Activated gamma-delta T cell treated with Interleukin-2 at 50 U/mL for 16 hours (primary cell): ENCODE results near the gene ZDHHC5.
"Not testable (repeated sequence)": the region's sequence is repeated elsewhere in the genome, so short reads cannot be mapped to it uniquely, and the experiment has no call there.

ENCODE experiments used
- DNase-seq: peaks from one replicate; pipeline ENCODE4 v3.0.0-alpha.2; 2020

The ZDHHC5 gene

GRCh38 chr11:57668434-57668782 is 494 bp downstream of the ZDHHC5 start:
- DNase-seq, result no peak

- DNase-seq, result no peak
These were observed 6.3 kb downstream of the ZDHHC5 start for GRCh38 chr11:57674251-57674650.

- no peak for DNase-seq
These were observed 7.4 kb downstream of the ZDHHC5 start for GRCh38 chr11:57675176-57675941.

GRCh38 chr11:57679396-57679795 is 11.5 kb downstream of the ZDHHC5 start:
- no peak for DNase-seq

- no peak for DNase-seq
These were observed 12.6 kb downstream of the ZDHHC5 start for GRCh38 chr11:57680552-57680874.

GRCh38 chr11:57681168-57681567 is 13.3 kb downstream of the ZDHHC5 start:
- DNase-seq, result no peak

- not testable (repeated sequence) for DNase-seq
These were observed 22.6 kb downstream of the ZDHHC5 start for GRCh38 chr11:57690474-57690873.

- DNase-seq, result no peak
These were observed 31.0 kb downstream of the ZDHHC5 start for GRCh38 chr11:57698843-57699365.

GRCh38 chr11:57699813-57700212 is 31.9 kb downstream of the ZDHHC5 start:
- no peak for DNase-seq

- DNase-seq, result no peak
These were observed 32.5 kb downstream of the ZDHHC5 start for GRCh38 chr11:57700425-57700824.

GRCh38 chr11:57703341-57703740 is 35.4 kb downstream of the ZDHHC5 start:
- no peak for DNase-seq

- DNase-seq, result no peak
These were observed 37.0 kb downstream of the ZDHHC5 start for GRCh38 chr11:57704932-57705331.

- not testable (repeated sequence) for DNase-seq
These were observed 37.5 kb downstream of the ZDHHC5 start for GRCh38 chr11:57705432-57705831.

GRCh38 chr11:57709802-57710367 is 42.0 kb downstream of the ZDHHC5 start:
- DNase-seq, result no peak

- DNase-seq, result peak; percentile 63
These were observed 43.7 kb downstream of the ZDHHC5 start, which contains the start of gene MED19 for GRCh38 chr11:57711414-57712255. Gene MED19 (minus strand): TSS chr11:57712215. CDS start chr11:57712179, 36 bp downstream.

GRCh38 chr11:57712256-57713150 is 44.6 kb downstream of the ZDHHC5 start, which contains the start of gene TMX2:
Gene TMX2 (plus strand): TSS chr11:57712593. CDS start chr11:57712619, 26 bp downstream.
- DNase-seq, result peak; percentile 90

GRCh38 chr11:57713835-57714234 is 45.9 kb downstream of the ZDHHC5 start:
- no peak for DNase-seq

GRCh38 chr11:57716726-57717125 is 48.8 kb downstream of the ZDHHC5 start:
- not testable (repeated sequence) for DNase-seq

GRCh38 chr11:57727185-57727584 is 59.3 kb downstream of the ZDHHC5 start:
- DNase-seq, result no peak

GRCh38 chr11:57728829-57729228 is 60.9 kb downstream of the ZDHHC5 start:
- no peak for DNase-seq

- DNase-seq, result no peak
These were observed 61.6 kb downstream of the ZDHHC5 start for GRCh38 chr11:57729479-57729878.

GRCh38 chr11:57732661-57733060 is 64.7 kb downstream of the ZDHHC5 start:
- no peak for DNase-seq
